Hematopoietic multipotent progenitor cell treated with erythropoietin and hydrocortisone succinate and interleukin-3 and kit ligand, for 6 days (in vitro differentiated cells): Measurements from ENCODE around the gene HDAC10.
A peak's percentile ranks its signal among the peaks of the same experiment; 100 is the strongest.
"Not testable (repeated sequence)": the region's sequence is repeated elsewhere in the genome, so short reads cannot be mapped to it uniquely, and the experiment has no call there.

Source experiments
- DNase-seq: peaks from one replicate; pipeline ENCODE4 v3.0.0-alpha.2; 2015

Gene HDAC10

GRCh38 chr22:50284479-50284878, 33.4 kb upstream of the HDAC10 start:
- DNase-seq: no peak

DNA sequence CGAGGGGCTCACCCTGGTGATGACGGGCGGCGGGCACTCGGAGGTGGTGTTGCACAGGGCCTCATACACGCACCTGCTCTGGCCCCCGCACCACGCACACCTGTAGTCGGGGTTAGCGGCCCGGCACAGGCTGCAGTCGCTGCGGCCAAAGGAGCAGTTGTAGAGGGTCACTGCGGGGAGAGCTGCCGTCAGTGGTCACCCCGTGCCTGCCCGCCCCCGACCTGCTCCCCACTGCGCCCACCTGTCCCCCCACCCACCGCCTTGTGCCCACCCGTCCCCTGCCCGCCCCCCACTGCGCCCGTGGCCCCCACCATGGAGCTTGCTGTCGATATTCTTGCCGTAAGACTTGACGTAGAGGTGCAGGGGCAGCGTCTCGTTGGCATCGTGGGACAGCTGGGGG, 32.8 kb upstream of the HDAC10 start:
- no peak for DNase-seq

DNA sequence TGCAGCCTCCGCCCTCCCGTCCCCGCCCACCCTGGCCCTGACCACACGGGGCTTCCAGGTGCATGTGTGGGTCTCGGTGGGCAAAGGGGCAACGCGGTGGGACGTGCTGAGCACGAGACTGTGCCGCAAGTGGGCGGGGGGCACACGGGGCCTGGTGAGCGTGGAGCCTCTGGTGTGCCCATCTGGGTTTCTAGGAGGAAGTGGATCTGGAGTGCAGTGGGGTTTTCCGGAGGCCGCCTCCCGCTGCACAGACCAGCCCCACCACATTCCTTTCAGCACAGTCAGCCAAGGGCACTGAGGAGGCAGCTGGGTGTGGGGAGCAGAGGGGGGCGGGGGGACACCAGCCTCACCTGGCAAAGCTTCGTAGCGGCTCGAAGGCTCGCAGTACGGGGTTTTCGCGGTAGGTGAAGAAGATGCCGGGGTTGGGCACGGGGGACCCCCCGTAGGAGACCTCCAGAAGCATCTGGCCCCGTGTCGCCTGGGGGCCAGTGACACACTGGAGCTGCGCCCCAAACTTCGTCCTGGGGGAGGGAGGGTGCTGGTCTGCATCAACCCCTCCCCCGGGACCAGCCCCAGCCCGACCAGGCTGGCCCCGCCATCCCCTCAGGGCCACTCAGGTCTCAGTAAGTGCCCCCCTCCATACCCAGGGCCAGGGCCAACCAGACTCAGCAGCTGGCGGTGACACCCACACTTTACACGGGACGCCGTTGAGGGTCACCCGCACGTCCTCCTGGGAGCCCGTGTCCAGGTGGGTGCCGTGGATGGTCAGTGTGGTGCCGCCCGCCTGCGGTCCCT, 31.5 kb upstream of the HDAC10 start:
- no peak for DNase-seq

- DNase-seq: no peak
These were observed 30.9 kb upstream of the HDAC10 start for GRCh38 chr22:50281957-50282356.

DNA sequence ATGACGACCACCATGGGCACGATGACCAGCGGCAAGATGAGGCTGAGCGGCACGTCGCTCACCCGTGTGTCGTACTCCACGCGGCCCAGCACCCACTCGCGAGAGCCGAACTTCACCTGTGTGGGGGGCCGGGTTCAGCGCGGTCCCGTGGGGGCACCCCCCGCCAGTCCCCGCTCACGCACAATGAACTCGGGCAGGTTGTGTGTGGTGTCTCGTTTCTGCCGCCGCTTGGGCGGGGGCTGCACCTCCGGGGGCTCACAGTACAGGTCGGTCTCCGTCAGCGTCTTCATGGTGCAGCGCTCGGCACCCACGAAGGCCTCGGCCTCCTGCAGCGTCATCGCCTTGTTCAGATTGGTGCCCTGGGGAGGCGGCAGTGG, 30.3 kb upstream of the HDAC10 start:
- no peak for DNase-seq

GRCh38 chr22:50280708-50281383, 29.8 kb upstream of the HDAC10 start:
- DNase-seq: no peak

GRCh38 chr22:50280022-50280707, 29.1 kb upstream of the HDAC10 start:
- no peak for DNase-seq

- DNase-seq: no peak
These were observed 28.0 kb upstream of the HDAC10 start for GRCh38 chr22:50278956-50279619.

DNA sequence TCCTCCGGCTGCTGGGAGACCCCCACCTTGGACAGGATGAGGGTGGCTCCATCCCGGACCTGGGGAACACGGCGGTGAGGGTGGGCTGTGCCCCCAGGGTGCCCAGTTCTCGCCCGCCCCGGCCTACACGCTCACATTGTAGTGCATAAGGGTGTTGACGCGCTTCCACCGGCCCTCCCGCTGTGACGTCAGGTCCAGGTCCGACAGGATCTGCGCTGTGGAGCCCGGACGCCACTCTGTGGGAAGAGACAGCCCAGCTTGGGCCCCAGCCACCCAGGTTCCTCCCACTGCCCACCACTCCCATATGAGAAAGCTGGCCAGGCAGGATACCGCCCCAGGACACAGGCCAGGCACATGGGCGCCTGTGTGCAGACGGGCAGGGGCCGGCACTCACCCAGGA, 27.4 kb upstream of the HDAC10 start:
- DNase-seq: no peak

DNA sequence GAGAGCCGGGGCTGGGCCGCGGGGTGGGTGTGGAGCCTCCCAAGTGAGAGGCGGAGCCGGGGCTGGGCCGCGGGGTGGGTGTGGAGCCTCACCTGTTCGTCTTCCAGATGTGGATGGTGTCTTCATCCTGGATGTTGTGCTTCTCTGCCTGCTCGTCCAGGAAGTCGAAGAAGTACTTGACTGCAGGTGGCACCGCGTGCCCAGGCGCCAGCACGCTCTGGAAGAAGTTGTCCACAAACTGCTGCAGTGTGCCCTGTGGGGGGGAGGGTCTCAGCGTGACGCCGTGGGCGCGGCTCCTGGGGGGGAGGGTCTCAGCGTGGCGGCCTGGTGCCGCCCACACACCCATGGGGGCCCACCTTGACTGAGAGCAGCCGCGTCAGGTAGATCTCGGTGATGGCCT, 26.7 kb upstream of the HDAC10 start:
- no peak for DNase-seq

DNA sequence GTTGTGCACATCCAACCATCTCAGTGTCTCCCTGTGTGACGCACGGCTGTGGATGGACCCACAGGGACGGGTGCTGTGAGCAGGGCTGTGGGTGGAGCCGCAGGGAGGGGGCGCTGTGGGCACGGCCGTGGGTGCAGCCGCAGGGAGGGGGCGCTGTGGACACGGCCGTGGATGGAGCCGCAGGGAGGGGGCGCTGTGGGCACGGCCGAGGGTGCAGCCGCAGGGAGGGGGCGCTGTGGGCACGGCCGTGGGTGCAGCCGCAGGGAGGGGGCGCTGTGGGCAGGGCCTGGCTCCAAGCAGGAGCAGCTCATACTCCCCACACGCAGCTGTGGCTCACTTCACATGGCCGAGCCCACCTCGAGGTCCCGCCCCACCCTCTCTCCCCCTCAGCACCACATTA, 25.1 kb upstream of the HDAC10 start:
- peak; percentile 61 for DNase-seq

- no peak for DNase-seq
These were observed 24.4 kb upstream of the HDAC10 start for GRCh38 chr22:50275181-50276055.

DNA sequence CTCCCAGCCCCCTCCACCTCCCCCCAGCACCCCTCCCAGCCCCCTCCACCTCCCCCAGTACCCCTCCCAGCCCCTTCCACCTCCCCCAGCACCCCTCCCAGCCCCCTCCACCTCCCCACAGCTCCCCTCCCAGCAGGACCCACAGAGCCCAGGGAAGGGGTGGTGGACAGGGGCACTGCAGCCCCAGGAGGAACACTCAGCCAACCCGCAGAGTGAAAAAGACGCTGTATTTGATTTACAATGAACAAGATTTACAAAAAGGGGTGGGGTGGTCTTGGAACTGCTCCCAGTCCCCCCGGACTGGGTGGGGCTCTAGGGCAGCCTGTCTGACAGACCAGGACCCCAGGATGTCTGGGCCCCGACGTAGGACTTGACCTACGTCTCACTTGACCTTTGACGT, 23.7 kb upstream of the HDAC10 start:
- no peak for DNase-seq

DNA sequence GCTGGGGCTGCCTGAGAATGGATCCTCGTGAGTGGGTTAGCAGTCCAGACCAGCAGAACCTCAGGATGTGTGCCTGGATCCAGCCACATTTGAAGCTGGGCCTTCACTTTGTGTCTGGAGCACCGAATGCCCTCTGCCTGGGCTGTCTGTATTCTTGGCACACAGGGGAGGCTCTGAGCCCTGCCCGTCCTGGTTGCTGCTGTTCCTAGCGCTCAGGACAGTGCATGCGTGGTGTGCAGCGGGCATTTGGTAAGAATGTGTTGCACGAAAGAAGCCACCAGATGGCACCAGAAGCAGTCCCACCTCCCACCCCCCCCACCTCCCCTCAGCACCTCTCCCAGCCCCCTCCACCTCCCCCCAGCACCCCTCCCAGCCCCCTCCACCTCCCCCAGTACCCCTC, 23.2 kb upstream of the HDAC10 start:
- DNase-seq: peak; percentile 86

DNA sequence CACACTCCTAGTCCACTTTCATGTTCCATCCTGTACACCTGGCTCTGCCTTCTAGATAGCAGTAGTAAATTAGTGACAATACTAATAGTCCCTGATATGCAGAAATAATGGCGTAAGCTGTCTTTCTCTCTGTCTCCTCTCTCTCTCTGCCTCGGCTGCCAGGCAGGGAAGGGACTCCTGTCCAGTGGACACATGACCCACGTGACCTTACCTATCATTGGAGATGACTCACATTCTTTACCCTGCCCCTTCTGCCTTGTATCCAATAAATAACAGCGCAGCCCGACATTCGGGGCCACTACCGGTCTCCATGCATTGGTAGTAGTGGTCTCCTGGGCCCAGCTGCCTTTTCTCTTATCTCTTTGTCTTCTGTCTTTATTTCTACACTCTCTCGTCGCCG, 22.7 kb upstream of the HDAC10 start:
- DNase-seq: not testable (repeated sequence)

- not testable (repeated sequence) for DNase-seq
These were observed 22.3 kb upstream of the HDAC10 start for GRCh38 chr22:50273352-50273751.

DNA sequence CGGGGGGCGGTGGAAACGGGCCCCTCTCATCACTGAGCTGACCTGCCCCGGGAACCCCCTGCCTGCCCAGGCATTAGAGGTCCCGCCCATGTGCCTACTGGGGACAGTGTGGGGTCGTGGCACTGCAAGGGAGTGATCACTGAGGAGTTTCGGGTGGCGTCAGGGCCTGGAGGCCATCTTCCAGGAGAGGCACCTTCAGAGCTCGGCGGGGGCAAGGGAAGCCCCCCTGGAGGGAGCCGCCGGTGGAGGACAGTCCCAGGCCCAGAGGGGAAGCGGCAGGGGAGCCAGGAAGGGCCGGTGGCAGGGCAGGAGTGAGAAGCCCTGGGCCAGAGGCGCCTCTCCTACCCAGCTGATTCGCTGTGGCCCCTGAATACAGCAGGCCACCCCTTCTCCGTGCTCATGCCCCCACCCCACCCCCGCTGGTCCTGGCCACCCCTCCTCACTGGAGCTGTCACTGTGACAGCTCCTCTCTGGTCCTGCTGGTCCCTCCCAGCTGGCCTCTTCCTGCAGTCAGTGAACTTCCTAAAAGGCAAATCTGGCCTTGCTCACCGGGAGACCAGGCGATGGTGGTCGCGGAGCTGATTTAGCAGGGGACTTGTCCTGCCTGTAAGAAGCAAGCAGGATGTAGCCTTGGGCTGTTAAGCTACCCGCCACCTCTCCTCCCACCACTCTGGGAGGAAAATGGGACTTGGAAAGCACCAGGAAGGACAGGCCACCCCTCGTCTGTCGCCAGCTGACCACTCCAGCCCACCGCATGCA, 21.2 kb upstream of the HDAC10 start:
- no peak for DNase-seq

- DNase-seq: peak; percentile 83
These were observed 20.5 kb upstream of the HDAC10 start for GRCh38 chr22:50271519-50271970.

DNA sequence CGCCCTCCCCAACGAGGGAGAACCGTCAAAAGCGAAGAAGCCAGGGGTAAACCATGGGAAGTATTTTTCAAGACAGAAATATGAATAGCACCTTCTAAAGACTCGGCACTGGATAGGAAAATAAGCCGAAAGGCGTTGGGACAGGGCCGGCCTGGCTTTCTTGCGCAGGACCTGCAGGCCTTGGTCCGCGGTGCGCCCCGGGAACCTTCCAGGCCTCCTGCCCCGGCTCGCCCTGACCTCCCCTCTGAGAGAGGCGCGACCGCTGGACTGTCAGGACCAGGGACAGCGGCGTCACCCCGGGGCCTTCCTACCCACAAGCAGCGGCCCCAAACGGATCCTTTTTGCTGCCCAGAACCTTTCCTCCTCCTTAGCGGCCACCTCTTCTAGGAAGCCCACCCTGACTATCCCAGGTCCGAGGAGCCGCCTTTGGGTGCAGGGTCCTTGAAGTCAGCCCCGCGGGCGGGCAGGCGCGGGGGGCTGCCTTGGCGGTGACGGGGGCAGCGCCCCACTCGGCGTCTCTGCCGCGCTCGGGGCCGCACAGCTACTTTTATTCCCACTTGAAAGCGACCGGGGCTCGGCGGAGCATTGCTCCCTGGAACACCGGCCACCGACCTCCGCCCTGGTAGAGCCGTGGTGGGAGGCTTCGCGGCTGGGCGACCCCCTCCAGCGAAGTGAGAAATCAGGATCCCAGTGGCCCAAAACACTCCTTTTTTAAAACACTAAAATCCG, 19.8 kb upstream of the HDAC10 start:
- peak; percentile 80 for DNase-seq

DNA sequence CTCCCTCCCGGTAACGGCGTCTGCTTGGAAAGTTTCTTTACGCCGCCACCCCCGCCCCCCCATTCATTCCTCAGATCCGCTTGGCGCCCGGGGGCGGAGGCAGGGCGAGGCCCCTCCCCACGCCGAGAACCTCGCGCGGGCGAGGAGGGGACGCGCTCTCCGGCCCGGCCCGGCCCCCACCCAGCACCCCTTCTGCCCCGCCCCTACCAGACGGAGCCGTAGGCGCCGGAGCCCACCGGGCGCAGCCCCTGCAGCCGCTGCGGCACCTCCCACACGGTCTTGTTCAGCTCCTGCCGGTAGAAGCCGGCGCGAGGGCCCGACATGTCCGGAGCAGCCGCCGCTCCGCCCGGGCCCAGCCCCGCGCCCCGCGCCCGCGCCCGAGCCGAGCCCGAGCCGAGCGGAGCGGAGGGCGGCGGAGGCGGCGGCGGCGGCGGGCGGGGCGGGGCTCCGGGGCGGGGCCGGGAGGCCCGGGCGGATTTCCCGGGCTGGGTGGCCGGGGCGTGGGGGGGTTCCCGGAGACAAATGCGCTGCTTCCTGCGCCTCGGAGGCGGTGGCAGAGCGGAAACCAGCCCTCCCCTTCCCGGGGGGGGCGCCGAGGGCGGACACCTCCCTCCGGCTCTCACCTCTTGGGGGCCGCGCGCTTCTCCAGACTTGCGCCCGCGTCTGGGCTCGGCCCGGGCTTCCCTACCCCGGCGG, 19.1 kb upstream of the HDAC10 start, which contains the start of gene MAPK11:
MAPK11 (minus strand) TSS at position 411 of the 696 bp plus-strand sequence; CDS start at position 323, 88 bp downstream.
- no peak for DNase-seq
